ENCODE measurements around the gene GABRP.

The GABRP gene

DNA sequence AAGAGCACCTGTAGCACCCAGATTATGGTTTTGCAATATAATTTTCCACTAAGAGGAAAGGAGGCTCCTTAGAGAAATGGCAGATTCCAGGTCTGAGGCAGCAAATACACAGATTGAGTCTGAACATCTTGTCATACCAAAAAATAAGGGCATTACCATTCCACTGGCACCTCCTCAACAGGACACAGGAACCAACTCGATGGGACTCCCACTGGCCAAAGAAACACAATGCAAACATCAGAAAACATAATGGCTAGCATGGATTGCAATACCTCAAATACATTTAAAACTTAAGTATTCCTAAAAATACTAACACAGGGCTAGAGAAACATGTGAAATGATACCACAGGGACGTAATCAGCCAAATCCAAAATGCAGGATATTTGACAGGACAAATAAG lies 65.8 kb downstream of the GABRP start:
- no peaks in the 10 kb centered on the region for H3K36me3 Mint-ChIP-seq
- H3K27me3 Mint-ChIP-seq: peaks cover 5% of the 10 kb centered on the region
- H3K9me3 Mint-ChIP-seq (ENCODE audit: low read depth): no peaks in the 10 kb centered on the region
- no peak overlapping the region for H3K27ac Mint-ChIP-seq
- no peaks in the 10 kb centered on the region for H3K4me1 Mint-ChIP-seq (ENCODE audit: low read depth)
- H3K4me3 Mint-ChIP-seq: no peak overlapping the region

DNA sequence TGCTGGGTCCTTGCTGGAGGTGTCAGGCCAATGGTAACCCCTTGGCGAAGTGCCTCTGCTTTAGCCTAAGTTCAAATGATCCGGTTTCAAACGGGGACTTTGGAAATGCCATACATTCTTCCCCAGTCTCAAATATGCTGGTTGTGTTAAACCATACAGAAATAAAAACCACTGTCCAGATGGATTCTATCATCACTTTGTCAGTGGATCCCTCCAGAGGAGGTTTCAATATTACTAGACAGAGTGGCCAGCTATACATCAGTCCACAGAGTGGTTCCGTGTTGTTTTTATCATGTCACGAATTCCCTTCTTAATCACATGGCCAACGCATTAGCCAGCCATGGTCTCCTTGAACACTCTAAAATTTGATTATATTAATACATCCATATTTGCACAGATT lies 71.0 kb downstream of the GABRP start:
- no peak overlapping the region for H3K27ac Mint-ChIP-seq
- no peak overlapping the region for H3K4me3 Mint-ChIP-seq
- H3K27me3 Mint-ChIP-seq: peaks cover 19% of the 10 kb centered on the region
- H3K36me3 Mint-ChIP-seq: peaks cover 4% of the 10 kb centered on the region
- H3K9me3 Mint-ChIP-seq (ENCODE audit: low read depth): peaks cover 13% of the 10 kb centered on the region
- H3K4me1 Mint-ChIP-seq (ENCODE audit: low read depth): no peaks in the 10 kb centered on the region

DNA sequence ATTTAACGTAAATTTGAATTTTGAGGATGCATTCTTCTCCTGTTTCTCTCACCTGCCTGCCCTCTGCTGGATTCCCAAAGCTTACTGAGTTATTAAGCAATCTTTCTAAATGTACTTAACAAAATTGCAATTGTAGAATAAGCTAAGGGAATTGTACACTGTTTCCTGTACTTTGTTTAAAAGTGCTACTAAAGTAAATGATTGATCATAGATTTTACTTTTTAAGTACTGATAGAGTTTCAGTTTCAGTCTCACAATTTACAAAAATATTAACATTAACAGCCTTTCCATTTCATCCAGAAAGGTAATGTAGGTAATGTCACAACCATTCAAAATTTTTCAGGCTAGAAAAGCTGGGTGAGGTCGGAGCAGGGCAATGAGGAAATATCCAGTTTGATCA lies 73.5 kb downstream of the GABRP start:
- H3K4me1 Mint-ChIP-seq (ENCODE audit: low read depth): peaks cover 6% of the 10 kb centered on the region
- H3K4me3 Mint-ChIP-seq: no peak overlapping the region
- no peak overlapping the region for H3K27ac Mint-ChIP-seq
- peaks cover 23% of the 10 kb centered on the region for H3K9me3 Mint-ChIP-seq (ENCODE audit: low read depth)
- H3K36me3 Mint-ChIP-seq: peaks cover 14% of the 10 kb centered on the region
- peaks cover 27% of the 10 kb centered on the region for H3K27me3 Mint-ChIP-seq

DNA sequence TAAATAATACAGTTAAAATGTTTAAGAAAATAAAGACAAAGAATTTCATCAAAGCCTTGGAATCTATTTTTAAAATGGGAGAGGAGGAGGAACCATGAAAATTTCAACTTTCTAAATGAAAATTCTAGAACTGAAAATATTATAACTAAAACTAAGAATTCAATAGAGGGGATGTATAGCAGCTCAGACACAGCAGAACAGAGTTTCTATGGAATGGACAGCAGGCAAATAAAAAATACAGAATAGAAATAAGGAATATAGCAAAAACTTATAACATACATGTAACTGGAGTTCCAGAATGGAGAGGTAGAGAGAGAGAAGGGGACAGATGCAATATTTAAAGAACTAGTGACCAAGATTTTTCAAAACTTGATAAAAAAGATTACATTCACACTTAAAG lies 76.9 kb downstream of the GABRP start:
- Mint-ChIP-seq H3K27ac (no peak overlapping the region), H3K27me3 (peaks cover 50% of the 10 kb centered on the region), H3K4me1 (ENCODE audit: low read depth) (peaks cover 11% of the 10 kb centered on the region), H3K36me3 (peaks cover 16% of the 10 kb centered on the region), H3K4me3 (no peak overlapping the region), H3K9me3 (ENCODE audit: low read depth) (peaks cover 23% of the 10 kb centered on the region)

DNA sequence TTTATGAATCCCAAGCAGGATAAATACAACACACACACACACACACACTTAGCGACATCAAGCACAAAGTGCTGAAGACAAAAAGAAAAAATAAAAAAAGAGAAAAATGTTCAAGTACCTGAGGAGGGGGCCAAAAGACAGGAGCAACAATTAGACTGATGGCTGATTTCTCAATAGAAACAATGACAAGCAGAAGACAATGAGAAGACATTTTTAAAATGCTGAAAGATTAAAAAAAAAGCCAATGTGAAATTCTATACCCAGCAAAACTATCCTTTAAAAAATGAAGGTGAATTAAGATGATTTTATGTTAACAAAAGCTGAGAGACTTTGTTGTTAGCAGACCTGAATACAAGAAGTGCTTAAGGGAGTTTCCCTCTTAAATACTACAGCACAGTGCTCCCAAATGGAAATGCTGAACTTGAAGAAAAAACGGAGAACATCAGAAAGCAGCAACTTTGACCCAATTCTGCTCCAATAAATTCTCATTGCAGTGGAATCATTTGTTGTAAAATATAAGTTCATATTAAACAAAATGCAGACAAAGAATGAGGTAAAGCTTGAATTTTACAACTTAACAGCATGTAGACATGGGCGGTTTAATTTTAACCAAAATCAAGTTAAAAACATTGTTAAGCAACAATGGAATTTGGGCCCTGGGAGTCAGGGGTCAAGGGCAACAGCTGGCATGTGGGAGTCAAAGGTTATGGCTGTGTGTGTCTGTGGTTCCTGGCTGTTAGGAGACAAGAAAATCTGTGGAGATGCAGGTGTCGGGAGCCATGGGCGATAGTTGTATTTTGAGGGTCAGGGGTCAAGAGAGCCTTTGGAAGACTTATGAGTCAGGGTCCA lies 77.5 kb downstream of the GABRP start:
- Mint-ChIP-seq H3K27ac (no peak overlapping the region), H3K9me3 (ENCODE audit: low read depth) (peaks cover 23% of the 10 kb centered on the region), H3K27me3 (peaks cover 54% of the 10 kb centered on the region), H3K36me3 (peaks cover 16% of the 10 kb centered on the region), H3K4me3 (peak overlapping the region; percentile 69), H3K4me1 (ENCODE audit: low read depth) (peaks cover 11% of the 10 kb centered on the region)

DNA sequence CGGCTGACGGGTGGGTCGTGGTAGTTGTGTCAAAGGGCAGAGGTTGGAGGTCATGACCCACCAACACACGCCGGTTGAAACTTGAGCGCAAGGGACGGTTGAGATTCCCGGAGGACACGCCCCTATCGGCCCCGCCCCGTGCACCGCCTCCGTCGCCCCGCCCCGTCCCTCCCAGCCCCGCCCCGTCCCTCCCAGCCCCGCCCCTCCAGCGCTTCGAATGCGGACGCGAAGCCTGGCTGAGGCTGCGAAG lies 78.1 kb downstream of the GABRP start:
- H3K4me3 Mint-ChIP-seq: peak overlapping the region; percentile 69
- H3K27me3 Mint-ChIP-seq: peaks cover 54% of the 10 kb centered on the region
- H3K36me3 Mint-ChIP-seq: peaks cover 16% of the 10 kb centered on the region
- H3K27ac Mint-ChIP-seq: no peak overlapping the region
- H3K9me3 Mint-ChIP-seq (ENCODE audit: low read depth): peaks cover 23% of the 10 kb centered on the region
- peaks cover 11% of the 10 kb centered on the region for H3K4me1 Mint-ChIP-seq (ENCODE audit: low read depth)

DNA sequence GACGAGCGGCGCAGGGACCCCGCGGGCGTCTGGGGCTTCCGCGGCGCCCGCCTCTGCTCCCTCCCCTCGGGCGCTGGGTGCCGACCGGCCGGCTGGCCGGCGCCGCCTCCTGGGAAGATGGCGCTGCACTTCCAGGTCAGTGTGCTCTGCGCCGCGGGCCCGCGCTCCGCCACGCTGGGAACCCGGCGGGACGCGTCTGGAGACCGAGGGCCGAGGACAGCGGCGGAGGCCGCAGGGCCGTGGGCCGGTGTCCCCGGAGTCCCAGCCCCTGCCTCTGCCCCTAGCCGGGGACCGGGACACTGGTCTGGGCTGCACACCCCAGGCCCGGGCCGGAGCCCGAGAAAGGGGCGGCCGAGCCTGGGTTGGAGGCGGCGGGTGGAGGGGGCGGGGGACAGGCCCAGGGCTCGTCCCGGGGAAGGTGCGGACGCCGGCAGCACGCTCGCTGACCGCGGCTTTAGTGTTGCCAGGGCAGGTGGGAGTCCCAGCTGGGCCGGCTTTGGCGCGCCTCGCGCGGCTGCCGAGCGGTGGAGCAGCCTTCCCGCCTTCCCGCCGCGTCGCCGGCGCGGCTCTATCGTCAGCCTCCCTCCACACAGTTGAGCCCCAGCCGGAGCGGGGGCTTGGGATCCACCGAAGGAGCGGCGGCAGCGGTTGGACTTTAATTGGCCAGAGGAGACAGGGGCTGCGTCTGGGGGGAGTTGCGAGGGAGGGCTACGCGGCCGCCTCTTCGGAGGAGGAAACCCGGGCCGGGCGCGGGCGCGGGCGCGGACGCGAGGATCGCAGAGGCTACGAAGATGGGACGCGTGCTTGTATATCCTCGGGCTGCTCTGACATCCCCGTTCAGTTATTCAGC lies 78.6 kb downstream of the GABRP start, which contains the start of gene RANBP17:
Gene RANBP17 (plus strand): TSS at position 102 of the 850 bp plus-strand sequence.
- Mint-ChIP-seq H3K27ac (no peak within 1 kb of the TSS), H3K4me1 (ENCODE audit: low read depth) (peaks cover 11% of the 10 kb centered on the region), H3K36me3 (peaks cover 15% of the 10 kb centered on the region), H3K27me3 (peaks cover 52% of the 10 kb centered on the region), H3K4me3 (peak within 1 kb of the TSS; percentile 69), H3K9me3 (ENCODE audit: low read depth) (peaks cover 21% of the 10 kb centered on the region)

DNA sequence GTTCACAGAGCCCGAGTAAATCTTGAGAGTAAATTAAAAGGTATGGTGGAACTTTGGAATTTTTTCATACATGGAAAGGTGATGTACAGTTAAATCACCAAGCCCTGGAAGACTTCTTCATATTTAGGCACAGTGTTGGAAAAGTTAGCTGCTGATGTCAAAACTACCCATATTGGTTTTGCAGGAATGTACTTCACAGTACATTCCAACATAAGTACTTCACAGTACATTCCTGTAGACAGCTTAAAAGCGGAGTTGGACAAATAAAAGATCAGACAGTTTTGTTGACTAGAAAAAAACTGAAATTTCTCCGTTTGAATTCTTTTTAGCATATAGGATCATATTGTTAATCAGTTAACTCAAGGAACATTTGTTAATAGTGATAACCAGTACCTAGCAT lies 80.1 kb downstream of the GABRP start:
- Mint-ChIP-seq H3K4me1 (ENCODE audit: low read depth) (peaks cover 11% of the 10 kb centered on the region), H3K9me3 (ENCODE audit: low read depth) (peaks cover 19% of the 10 kb centered on the region), H3K36me3 (peaks cover 13% of the 10 kb centered on the region), H3K27ac (no peak overlapping the region), H3K27me3 (peaks cover 46% of the 10 kb centered on the region), H3K4me3 (no peak overlapping the region)

Data from activated naive CD8-positive, alpha-beta T cell (primary cell).